NCI-H2171 (cell line): ENCODE data around the gene PERCC1.

Source experiments
- DNase-seq: peaks from one replicate; lab custom pipeline; 2025; lab: John Stamatoyannopoulos, UW

PERCC1 gene

GRCh38 chr16:1430759-1431496, at the start of gene PERCC1:
TSS of gene PERCC1 (plus strand) at chr16:1431078. CDS start at chr16:1432594, 1,516 bp downstream.
- DNase-seq = peak; percentile 58

DNA sequence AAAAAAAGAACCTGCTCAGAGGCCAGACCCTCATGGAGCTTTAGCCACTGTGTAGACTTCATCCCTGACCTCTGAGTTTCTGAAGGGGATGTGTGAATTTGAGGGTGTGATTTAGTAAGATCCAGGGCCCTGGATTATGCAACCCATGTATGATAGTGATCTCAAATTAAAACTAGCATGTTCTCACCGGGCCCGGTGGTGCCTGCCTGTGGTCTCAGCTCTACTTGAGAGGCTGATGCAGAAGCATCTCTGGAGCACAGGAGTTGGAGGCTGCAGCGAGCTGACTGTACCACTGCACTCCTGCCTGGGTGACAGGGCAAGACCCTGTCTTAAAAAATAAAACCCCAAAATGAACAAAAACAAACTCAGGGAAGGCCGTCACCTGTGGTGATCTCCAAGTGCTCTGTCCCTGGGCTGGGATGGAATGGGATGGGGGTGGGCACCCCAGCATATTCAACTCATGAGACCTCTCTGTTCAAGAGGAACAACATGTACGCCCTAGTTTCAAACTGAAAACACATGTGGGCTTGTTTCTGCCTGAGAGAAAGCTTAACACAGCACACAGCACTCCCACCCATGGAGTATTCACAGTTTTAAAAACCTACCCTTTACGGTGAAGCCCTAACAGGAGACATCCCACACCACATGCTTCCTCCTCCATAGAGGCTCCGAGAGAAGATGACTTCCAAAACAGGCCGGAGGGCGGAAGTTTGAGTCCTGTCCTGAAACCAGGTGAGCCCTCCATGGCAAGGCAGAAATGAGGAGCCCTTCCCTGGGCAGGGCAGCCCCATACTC, 49.1 kb upstream of the PERCC1 start:
- DNase-seq = no peak

- no peak for DNase-seq
These were observed 47.3 kb upstream of the PERCC1 start for GRCh38 chr16:1383556-1383955.

- DNase-seq = no peak
These were observed 45.6 kb upstream of the PERCC1 start for GRCh38 chr16:1385232-1385631.

DNA sequence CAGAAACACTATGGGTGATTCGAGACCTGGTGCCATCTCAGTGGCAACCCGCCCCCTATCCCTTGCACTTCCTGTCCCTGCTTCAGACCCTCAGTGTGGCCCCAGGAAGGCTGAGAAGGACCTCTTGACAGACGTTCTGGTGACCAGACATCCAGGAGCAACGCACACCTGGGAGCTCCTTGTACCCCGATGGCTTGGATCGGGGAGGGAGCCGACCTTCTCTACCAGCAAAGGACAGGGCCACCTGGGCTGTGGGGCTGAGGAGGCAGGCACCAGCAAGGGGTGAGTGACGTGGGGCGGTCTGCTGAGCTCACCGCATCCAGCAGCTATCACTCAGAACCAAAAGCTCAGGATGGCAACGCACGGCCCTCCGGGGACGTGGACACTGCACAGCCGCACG, 43.5 kb upstream of the PERCC1 start:
- DNase-seq = no peak

DNA sequence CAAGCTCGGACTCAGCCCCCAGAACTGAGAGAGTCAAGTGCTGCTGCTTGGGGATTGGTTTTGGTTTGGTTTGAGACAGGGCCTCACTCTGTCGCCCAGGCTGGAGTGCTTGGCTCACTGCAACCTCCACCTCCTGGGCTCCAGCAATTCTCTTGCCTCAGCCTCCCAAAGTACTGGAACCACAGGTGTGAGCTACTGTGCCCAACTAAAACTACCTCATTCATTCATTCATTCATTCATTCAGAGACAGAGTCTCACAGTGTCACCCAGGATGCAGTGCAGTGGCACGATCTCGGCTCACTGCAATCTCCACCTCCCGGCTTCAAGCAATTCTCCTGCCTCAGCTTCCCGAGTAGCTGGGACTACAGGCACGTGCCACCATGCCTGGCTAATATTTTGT, 41.1 kb upstream of the PERCC1 start:
- no peak for DNase-seq

DNA sequence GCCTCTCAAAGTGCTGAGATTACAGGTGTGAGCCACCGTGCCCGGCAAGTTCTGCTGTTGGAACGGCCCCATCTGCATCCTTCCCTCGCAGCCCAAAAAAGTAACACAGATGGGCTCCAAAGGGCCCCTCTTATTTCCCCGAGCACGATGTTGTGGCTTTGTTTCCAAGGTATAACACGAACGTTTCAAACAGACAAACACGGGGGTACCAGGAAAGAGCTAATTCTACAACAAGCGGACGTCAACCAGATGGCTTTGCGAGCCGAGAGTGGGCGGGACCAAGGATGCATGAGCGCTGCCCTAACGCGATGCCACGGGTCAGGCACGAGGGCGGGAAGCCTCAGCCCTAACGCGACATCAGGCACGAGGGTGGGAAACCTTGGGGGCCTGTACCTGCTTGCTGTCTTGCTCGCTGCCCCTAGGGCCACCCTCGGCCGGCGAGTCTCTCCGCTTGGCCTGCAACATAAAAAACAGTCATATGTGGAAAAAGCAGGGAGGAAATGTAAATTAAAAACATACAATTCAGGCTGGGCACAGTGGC, 40.6 kb upstream of the PERCC1 start:
- no peak for DNase-seq

GRCh38 chr16:1392826-1393225, 38.1 kb upstream of the PERCC1 start:
- no peak for DNase-seq

DNA sequence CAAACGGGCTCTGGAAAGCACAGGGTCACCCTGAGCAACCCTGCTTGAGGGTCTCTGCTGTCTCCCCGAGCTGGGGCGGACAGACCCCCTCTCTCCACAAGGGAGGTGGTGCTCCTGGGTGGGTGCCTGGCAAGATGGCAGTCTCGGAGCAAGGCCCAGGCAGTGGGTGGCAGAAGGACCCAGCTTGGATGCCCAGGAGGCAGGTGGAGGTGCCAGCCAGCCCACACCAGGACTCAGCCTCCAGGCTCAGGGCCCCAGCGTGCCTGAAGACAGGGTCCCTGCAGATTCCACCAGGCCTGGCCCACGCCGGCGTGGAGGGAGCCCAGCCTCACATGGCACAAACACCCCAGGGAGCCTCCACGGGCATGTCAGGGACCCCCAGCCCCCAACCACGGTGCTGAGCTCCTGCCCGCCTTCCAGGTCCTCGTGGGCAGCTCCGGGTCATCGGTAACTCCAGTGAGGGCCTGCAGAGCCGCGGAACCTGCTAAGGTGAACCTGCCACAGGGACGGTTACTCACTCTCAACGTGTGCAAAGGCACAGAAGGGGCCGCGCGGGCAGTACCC, 37.2 kb upstream of the PERCC1 start:
- DNase-seq = no peak

- no peak for DNase-seq
These were observed 36.4 kb upstream of the PERCC1 start for GRCh38 chr16:1394367-1394951.

GRCh38 chr16:1395444-1396031, 35.3 kb upstream of the PERCC1 start:
- no peak for DNase-seq

DNA sequence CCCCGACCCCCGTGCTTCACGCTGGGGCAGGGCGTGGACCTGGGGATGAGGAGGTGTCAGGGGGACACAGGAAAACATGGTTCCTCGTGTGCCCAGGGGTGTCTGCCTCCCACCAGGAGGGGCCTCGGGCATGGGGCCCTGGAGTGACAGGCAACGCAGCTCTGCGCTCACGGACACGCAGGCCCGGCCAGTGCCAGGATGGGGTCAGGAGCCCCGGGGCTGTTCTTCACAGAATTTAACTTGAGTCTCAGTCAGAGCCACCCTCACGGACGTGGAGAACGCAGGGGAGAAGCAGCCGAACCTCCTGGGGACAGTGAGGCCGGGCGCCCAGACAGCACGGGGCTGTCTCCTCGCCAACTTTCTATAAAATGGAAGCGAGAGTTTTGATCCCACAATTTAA, 33.1 kb upstream of the PERCC1 start:
- DNase-seq = no peak

- DNase-seq = no peak
These were observed 32.5 kb upstream of the PERCC1 start for GRCh38 chr16:1398351-1398750.

GRCh38 chr16:1398826-1399581, 31.9 kb upstream of the PERCC1 start:
- no peak for DNase-seq

DNA sequence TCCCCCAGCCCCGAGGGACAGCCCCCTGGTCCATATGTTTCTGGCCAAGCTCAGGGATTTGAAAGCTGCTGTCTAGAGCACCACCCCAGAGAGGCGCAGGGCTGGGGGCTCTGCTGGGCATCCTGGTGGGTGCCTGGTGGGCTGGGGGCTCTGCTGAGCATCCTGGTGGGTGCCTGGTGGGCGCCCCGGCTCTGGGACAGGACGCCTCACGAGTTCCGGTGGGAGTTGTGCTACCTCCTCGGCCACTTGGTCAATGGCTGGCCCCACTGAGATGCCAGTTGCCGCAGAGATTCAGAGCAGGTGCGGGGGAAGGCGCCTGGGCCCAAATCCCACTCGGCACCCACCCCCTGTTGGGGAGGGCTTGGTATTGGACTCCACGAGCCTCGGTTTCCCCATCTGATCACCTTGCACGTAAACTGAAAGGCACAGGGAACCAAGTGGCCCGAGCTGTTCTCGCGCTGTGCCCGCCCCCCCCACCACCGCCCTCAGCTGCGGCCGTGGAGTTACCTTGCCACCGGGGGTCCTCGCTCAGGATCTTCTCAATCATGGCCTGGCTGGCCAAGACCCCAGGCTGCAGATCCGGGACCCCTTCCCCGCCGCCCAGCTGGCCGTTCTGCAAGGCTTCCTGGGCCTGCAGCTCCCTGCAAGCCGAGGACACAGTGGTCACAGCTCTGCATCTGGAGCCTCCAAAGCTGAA, 29.7 kb upstream of the PERCC1 start:
- no peak for DNase-seq

DNA sequence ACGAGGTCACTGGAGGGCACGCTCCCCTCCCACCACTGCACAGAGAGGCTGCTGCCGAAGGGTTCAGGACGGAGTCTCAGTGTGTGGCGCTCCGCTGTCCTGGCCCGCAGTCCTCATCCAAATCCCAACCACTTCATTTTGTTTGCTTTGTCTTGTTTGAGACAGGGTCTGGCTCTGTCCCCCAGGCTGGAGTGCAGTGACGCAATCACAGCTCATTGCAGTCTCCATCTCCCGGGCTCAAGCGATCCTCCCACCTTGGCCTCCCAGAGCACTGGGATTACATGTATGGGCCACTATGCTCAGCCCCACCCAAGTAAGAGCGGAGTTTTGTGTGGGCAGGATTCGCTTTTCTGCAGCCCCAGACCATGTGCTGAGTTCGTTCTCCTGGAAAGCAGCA, 29.1 kb upstream of the PERCC1 start:
- DNase-seq = no peak

GRCh38 chr16:1403036-1403435, 27.8 kb upstream of the PERCC1 start:
- DNase-seq = no peak

GRCh38 chr16:1403733-1404132, 27.1 kb upstream of the PERCC1 start:
- DNase-seq = no peak

- no peak for DNase-seq
These were observed 23.1 kb upstream of the PERCC1 start for GRCh38 chr16:1407753-1408152.

DNA sequence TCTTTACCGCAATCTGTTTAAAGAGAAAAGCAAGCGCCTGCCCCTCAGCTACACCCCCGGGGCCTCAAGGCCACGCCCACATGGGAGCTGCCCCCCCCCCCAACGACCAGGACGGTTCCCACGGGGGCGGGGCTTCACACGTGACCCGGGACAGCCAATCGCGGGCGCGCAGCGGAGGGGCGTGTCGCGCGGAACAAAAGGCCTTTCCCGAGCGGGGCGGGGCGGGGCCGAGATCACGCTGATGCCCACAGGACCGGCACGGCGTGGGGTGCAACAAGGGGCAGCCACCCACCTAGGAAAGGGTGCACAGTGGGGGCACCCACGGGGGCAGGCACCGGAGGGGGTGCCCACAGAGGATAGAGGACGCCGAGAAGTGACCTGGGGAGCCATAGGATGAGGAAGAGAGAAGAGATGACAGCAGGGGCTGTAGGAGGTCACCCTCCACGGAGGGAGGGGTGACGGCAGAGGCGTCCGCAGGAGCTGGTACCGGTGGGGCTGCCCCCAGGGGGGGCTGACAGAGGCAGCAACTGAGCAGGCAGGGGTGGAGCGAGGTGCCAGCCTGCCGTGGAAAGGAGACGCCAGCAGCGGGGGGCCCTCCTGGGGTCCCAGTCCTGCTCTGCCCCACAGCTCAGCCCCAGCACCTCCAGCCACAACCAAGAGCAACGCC, 22.6 kb upstream of the PERCC1 start:
- peak; percentile 92 for DNase-seq
